NCI-H446 (cell line): ENCODE results near the gene BNC2.
A peak's percentile ranks its signal among the peaks of the same experiment; 100 is the strongest.
"Not testable (repeated sequence)": the region's sequence is repeated elsewhere in the genome, so short reads cannot be mapped to it uniquely, and the experiment has no call there.

Experiments used
- DNase-seq, 2 experiments: peaks; one replicate each; lab custom pipeline; 2025; lab: John Stamatoyannopoulos, UW

BNC2 gene

GRCh38 chr9:16870596-16871335, at the start of gene BNC2:
BNC2 (minus strand) TSS chr9:16870670; CDS start chr9:16870648, 22 bp downstream.
- peak; percentile 13 to 73 for DNase-seq

GRCh38 chr9:16918920-16919319, 48.5 kb upstream of the BNC2 start:
- no peak for DNase-seq

GRCh38 chr9:16915126-16915831, 44.8 kb upstream of the BNC2 start:
- DNase-seq = peak in 1 of 2 experiments; percentile 28

GRCh38 chr9:16912197-16912596, 41.7 kb upstream of the BNC2 start:
- DNase-seq = no peak

- not testable (repeated sequence) for DNase-seq
These were observed 37.7 kb upstream of the BNC2 start for GRCh38 chr9:16908206-16908605.

GRCh38 chr9:16904655-16905054, 34.2 kb upstream of the BNC2 start:
- DNase-seq = no peak

- no peak for DNase-seq
These were observed 31.1 kb upstream of the BNC2 start for GRCh38 chr9:16901590-16901989.

GRCh38 chr9:16899606-16900005, 29.1 kb upstream of the BNC2 start:
- no peak for DNase-seq

GRCh38 chr9:16898464-16898863, 28.0 kb upstream of the BNC2 start:
- no peak for DNase-seq

- DNase-seq = no peak
These were observed 18.1 kb upstream of the BNC2 start for GRCh38 chr9:16888594-16888993.

- no peak for DNase-seq
These were observed 15.5 kb upstream of the BNC2 start for GRCh38 chr9:16885931-16886330.

- DNase-seq = no peak
These were observed 14.6 kb upstream of the BNC2 start for GRCh38 chr9:16884952-16885513.

- no peak for DNase-seq
These were observed 13.9 kb upstream of the BNC2 start for GRCh38 chr9:16884373-16884772.

- DNase-seq = no peak
These were observed 13.1 kb upstream of the BNC2 start for GRCh38 chr9:16883586-16883985.

GRCh38 chr9:16882440-16882839, 12.0 kb upstream of the BNC2 start:
- DNase-seq = not testable (repeated sequence)

GRCh38 chr9:16879416-16879815, 8.9 kb upstream of the BNC2 start:
- no peak for DNase-seq

GRCh38 chr9:16877256-16877655, 6.8 kb upstream of the BNC2 start:
- DNase-seq = no peak

- no peak for DNase-seq
These were observed 2.8 kb upstream of the BNC2 start for GRCh38 chr9:16873126-16873802.

- peak in 1 of 2 experiments; percentile 44 for DNase-seq
These were observed 1.1 kb upstream of the BNC2 start for GRCh38 chr9:16871336-16872151.

GRCh38 chr9:16869882-16870595, 431 bp downstream of the BNC2 start:
- DNase-seq = no peak
